A673 (cell line): Measurements from ENCODE around the gene SLC2A1. TPM values are rescaled to one million over a fixed set of nuclear protein-coding genes. Genes with fewer than 3 reads are reported as not detected.

Experiments
- BruUV-seq: library from RNA; stranded (reverse); fragments of 400-500 nt; replicated peaks from 2 replicates; lab custom pipeline; 2021; lab: Mats Ljungman, UMichigan
- CTCF ChIA-PET: fragments of 300-600 bp; sonication (Branson Sonifier 250); formaldehyde crosslinking; loops from one replicate; lab custom pipeline; 2022; ENCODE audit warnings: antibody characterized with exemption; lab: Charles Lee
- POLR2A ChIA-PET: fragments of 300-600 bp; sonication (Branson Sonifier 250); formaldehyde crosslinking; loops from one replicate; lab custom pipeline; 2022; ENCODE audit warnings: antibody characterized with exemption; ENCODE audit not compliant: low non-redundant PET; lab: Charles Lee
- DNase-seq: peaks from one replicate; pipeline ENCODE4 v3.0.0-alpha.2; 2015; ENCODE audit warnings: low spot score
- H3K27ac ChIP-seq: fragments of 200-600 bp; sonication (generic); 2 replicates; pipeline ENCODE4 v1.5.1; 2016; ENCODE audit warnings: mixed run types, low read depth, mild to moderate bottlenecking, mixed read lengths, antibody characterized with exemption, low read length; ENCODE audit not compliant: poor library complexity, severe bottlenecking
- H3K27me3 ChIP-seq: fragments of 200-600 bp; sonication (generic); replicated peaks from 2 replicates; pipeline ENCODE4 v1.6.1; 2017; ENCODE audit warnings: mixed run types, low read depth, mild to moderate bottlenecking, mixed read lengths, antibody characterized with exemption, low read length; ENCODE audit not compliant: insufficient read depth, poor library complexity
- H3K36me3 ChIP-seq: fragments of 200-600 bp; sonication (generic); 2 replicates; pipeline ENCODE4 v1.6.1; 2016; ENCODE audit warnings: mixed run types, mild to moderate bottlenecking, mixed read lengths, antibody characterized with exemption, low read length; ENCODE audit not compliant: insufficient read depth, poor library complexity, severe bottlenecking
- H3K4me1 ChIP-seq: fragments of 200-600 bp; sonication (generic); 2 replicates; pipeline ENCODE4 v1.6.1; 2017; ENCODE audit warnings: mixed run types, mild to moderate bottlenecking, mixed read lengths, antibody characterized with exemption, low read length; ENCODE audit not compliant: insufficient read depth, poor library complexity, severe bottlenecking
- H3K4me3 ChIP-seq: fragments of 200-600 bp; sonication (generic); 2 replicates; pipeline ENCODE4 v1.5.1; 2016; ENCODE audit warnings: low read depth, mixed run types, mild to moderate bottlenecking, mixed read lengths, low read length; ENCODE audit not compliant: poor library complexity, severe bottlenecking
- H3K9me3 ChIP-seq: fragments of 200-600 bp; sonication (generic); 2 replicates; pipeline ENCODE4 v1.6.1; 2016; ENCODE audit warnings: mixed run types, low read depth, mild to moderate bottlenecking, mixed read lengths, antibody characterized with exemption, low read length; ENCODE audit not compliant: poor library complexity, severe bottlenecking
- EZH2 ChIP-seq: fragments of 200-600 bp; sonication (generic); IDR thresholded peaks from 2 replicates; pipeline ENCODE4 v1.6.1; 2017; ENCODE audit warnings: borderline replicate concordance, low read depth, mild to moderate bottlenecking, mixed read lengths, antibody characterized with exemption, low read length; ENCODE audit not compliant: poor library complexity, severe bottlenecking
- intact Hi-C: fragments of 100-400 bp; cut with micrococcal nuclease; formaldehyde crosslinking; loops from one replicate; pipeline ENCODE4 v1.10.0; 2022; ENCODE audit not compliant: unreplicated experiment
- total RNA-seq: library from RNA; stranded (reverse); gene quantifications from 2 replicates; pipeline ENCODE4 v1.2.3, GENCODE V29; 2021
- TF ChIP-seq, protein P1 (sequence below): fragments of 300-800, 200-600 bp; sonication (generic); conservative IDR thresholded peaks from 2 replicates; pipeline ENCODE4 v1.5.1; 2017; ENCODE audit warnings: low read depth, mild to moderate bottlenecking, antibody characterized with exemption, low read length, moderate library complexity, mixed read lengths

The SLC2A1 gene
- total RNA-seq, 1 experiment from 2014 or later, result 36.7 TPM

DNA sequence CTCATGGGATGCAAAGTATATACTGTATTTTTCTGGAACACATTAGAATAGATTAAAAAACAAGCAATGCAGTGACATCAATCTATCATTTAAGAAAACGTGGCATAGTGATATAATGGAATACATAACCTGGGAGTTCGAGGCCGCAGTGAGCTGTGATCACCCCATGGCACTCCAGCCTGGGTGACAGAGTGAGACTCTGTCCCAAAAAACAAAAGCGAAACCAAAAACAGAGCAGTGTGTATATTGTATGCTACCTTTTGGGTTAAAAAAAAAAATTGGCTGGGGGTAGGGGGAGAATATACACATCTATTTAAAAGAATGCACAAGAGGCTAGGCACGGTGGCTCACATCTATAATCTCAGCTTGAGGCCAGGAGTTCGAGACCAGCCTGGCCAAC is 13.5 kb downstream of the SLC2A1 start:
- ChIA-PET CTCF (interaction anchor here (0.7 kb wide), 1 partner anchor 129 kb away, joined by 13 read pairs; no protein-coding TSS in a partner anchor), POLR2A (no interaction called here)
- H3K4me1 ChIP-seq, result peaks cover 22% of the 10 kb centered on the region

DNA sequence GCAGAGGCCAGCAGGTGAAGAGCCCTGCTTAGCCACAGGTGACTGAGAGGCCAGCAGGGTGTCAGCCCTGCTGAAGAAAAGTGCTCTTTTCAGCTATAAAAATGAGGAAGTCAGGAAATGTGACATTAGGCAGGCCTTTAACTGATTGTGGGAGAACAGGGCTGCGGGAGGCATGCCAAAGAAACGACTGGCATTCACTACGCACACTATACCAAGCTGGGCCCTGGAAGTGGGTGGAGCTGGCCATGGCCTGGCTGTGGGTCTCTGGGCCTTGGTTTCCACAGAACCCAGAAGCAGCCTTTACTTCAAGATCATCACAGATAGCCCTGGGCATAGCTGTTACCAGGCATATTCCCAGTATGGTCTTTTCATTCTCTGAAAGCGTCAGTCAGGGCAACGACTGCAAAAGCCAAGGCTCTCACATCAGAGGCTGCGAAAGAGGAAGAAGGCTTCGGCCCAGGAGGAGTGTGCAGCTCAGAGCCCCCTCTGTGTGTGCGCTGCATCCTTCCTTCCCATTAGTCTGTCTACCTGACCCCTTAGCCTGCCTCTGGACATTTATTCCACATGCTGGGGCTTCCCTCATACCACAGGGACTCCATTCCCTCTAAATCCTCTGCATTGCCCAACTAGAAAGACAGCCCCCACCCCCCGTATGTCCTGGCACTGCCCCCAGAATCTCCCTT is 14.3 kb downstream of the SLC2A1 start:
- peaks cover 12% of the 10 kb centered on the region for H3K36me3 ChIP-seq
- H3K9me3 ChIP-seq, result no peaks in the 10 kb centered on the region
- peaks cover 22% of the 10 kb centered on the region for H3K4me1 ChIP-seq
- no peaks in the 10 kb centered on the region for H3K27me3 ChIP-seq
- peak overlapping the region; percentile 46 for H3K27ac ChIP-seq
- BruUV-seq, result no TSS peak
- TF ChIP-seq, protein P1, sequence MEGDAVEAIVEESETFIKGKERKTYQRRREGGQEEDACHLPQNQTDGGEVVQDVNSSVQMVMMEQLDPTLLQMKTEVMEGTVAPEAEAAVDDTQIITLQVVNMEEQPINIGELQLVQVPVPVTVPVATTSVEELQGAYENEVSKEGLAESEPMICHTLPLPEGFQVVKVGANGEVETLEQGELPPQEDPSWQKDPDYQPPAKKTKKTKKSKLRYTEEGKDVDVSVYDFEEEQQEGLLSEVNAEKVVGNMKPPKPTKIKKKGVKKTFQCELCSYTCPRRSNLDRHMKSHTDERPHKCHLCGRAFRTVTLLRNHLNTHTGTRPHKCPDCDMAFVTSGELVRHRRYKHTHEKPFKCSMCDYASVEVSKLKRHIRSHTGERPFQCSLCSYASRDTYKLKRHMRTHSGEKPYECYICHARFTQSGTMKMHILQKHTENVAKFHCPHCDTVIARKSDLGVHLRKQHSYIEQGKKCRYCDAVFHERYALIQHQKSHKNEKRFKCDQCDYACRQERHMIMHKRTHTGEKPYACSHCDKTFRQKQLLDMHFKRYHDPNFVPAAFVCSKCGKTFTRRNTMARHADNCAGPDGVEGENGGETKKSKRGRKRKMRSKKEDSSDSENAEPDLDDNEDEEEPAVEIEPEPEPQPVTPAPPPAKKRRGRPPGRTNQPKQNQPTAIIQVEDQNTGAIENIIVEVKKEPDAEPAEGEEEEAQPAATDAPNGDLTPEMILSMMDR, result no peak
- TF ChIP-seq EZH2, result no peak
- CTCF ChIA-PET, result interaction anchor here (0.7 kb wide), 1 partner anchor 130 kb away, joined by 13 read pairs; no protein-coding TSS in a partner anchor
- POLR2A ChIA-PET, result no interaction called here
- no peak for DNase-seq
- H3K4me3 ChIP-seq, result no peak overlapping the region
- intact Hi-C loops, result no loop called here

More for the DNA sequence above, 13.5 kb downstream of the SLC2A1 start:
- Histone ChIP-seq H3K36me3 (peaks cover 10% of the 10 kb centered on the region), H3K27me3 (no peaks in the 10 kb centered on the region), H3K9me3 (no peaks in the 10 kb centered on the region), H3K4me3 (no peak overlapping the region), H3K27ac (peak overlapping the region; percentile 46)
- intact Hi-C loops, result no loop called here
- BruUV-seq, result no TSS peak
- no peak for DNase-seq
- no peak for TF ChIP-seq EZH2
- TF ChIP-seq, protein P1, result no peak

DNA sequence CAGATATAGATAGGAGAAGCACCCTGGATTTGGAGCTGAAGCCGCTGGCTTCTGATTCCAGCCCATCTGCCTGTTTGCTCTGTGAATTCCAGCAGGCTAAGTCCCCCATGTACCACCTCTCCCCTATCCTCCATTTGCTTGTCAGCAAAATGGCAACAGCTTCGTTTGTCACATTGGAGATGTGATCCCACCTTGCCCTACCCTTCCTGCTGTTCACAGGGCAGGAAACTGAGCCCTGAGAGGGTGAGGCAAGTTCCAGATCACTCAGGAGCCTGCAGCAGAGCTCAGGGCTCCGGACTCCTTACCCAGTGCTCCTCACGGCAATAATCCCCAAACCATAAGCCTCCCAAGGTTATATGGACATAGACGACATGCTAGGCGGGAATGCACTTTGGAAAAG is 14.9 kb downstream of the SLC2A1 start:
- no peak for DNase-seq
- ChIA-PET POLR2A (no interaction called here), CTCF (no interaction called here)
- Histone ChIP-seq H3K36me3 (peaks cover 16% of the 10 kb centered on the region), H3K27ac (no peak overlapping the region), H3K4me3 (no peak overlapping the region), H3K9me3 (no peaks in the 10 kb centered on the region), H3K27me3 (no peaks in the 10 kb centered on the region), H3K4me1 (peaks cover 22% of the 10 kb centered on the region)
- TF ChIP-seq EZH2, result no peak
- TF ChIP-seq, protein P1, result no peak
- no TSS peak for BruUV-seq
- intact Hi-C loops, result no loop called here
